WTC11 (cell line): ENCODE measurements around the gene AMHR2.

Experiments used
- CTCF ChIP-seq: fragments of 200-600 bp; IDR thresholded peaks from 2 replicates; pipeline ENCODE4 v1.8.0; 2022; ENCODE audit warnings: antibody characterized with exemption
- EMX1 ChIP-seq: fragments of 250-450 bp; sonication (Bioruptor Pico); IDR thresholded peaks from 2 replicates; pipeline ENCODE4 v1.8.0; 2021; ENCODE audit warnings: mild to moderate bottlenecking
- FOXJ3 ChIP-seq: sonication (generic); formaldehyde crosslinking; IDR thresholded peaks from 2 replicates; pipeline ENCODE4 v1.9.0; 2021; ENCODE audit warnings: missing genetic modification reagents, mild to moderate bottlenecking, borderline replicate concordance
- FOXP1 ChIP-seq: sonication (generic); formaldehyde crosslinking; IDR thresholded peaks from 2 replicates; pipeline ENCODE4 v1.8.0; 2022; ENCODE audit warnings: missing genetic modification reagents, mild to moderate bottlenecking, moderate library complexity, borderline replicate concordance
- GTF2I ChIP-seq: fragments of 250-450 bp; sonication (Bioruptor Pico); conservative IDR thresholded peaks from 2 replicates; pipeline ENCODE4 v1.4.0; 2021; ENCODE audit warnings: mild to moderate bottlenecking
- HMGA2 ChIP-seq: fragments of 250-450 bp; sonication (Bioruptor Pico); IDR thresholded peaks from 2 replicates; pipeline ENCODE4 v1.4.0; 2021; ENCODE audit warnings: mild to moderate bottlenecking, moderate library complexity
- IRF2 ChIP-seq: sonication (generic); formaldehyde crosslinking; IDR thresholded peaks from 2 replicates; pipeline ENCODE4 v1.8.0; 2022; ENCODE audit warnings: low read depth, missing genetic modification reagents, borderline replicate concordance
- MYBL2 ChIP-seq: sonication (generic); formaldehyde crosslinking; IDR thresholded peaks from 2 replicates; pipeline ENCODE4 v1.8.1; 2023; ENCODE audit warnings: mild to moderate bottlenecking, moderate library complexity, missing genetic modification reagents
- TP53 ChIP-seq: sonication (generic); formaldehyde crosslinking; IDR thresholded peaks from 2 replicates; pipeline ENCODE4 v1.8.1; 2023; ENCODE audit warnings: mild to moderate bottlenecking, missing genetic modification reagents
- TF ChIP-seq, protein P1 (sequence below): sonication (generic); formaldehyde crosslinking; IDR thresholded peaks from 2 replicates; pipeline ENCODE4 v1.8.1; 2023; ENCODE audit warnings: mild to moderate bottlenecking, missing genetic modification reagents, moderate library complexity
- TF ChIP-seq, protein P2 (sequence below): sonication (generic); formaldehyde crosslinking; IDR thresholded peaks from 2 replicates; pipeline ENCODE4 v1.8.1; 2022; ENCODE audit warnings: low read depth, missing genetic modification reagents, borderline replicate concordance
- TF ChIP-seq, protein P3 (sequence below): sonication (generic); formaldehyde crosslinking; IDR thresholded peaks from 2 replicates; pipeline ENCODE4 v1.8.1; 2022; ENCODE audit warnings: mild to moderate bottlenecking, missing genetic modification reagents, moderate library complexity, borderline replicate concordance

DNA sequence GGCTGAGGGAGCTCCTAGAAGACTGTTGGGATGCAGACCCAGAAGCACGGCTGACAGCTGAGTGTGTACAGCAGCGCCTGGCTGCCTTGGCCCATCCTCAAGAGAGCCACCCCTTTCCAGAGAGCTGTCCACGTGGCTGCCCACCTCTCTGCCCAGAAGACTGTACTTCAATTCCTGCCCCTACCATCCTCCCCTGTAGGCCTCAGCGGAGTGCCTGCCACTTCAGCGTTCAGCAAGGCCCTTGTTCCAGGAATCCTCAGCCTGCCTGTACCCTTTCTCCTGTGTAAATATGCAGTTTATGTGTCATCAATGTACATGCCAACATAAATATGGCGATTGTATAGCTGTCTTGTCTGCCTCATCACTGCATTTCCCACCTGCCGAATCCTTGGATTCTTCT is 7.5 kb downstream of the AMHR2 start:
- no peak for TF ChIP-seq CTCF
- no peak for TF ChIP-seq MYBL2 (CRISPR knock-in tag)
- TF ChIP-seq HMGA2 = no peak
- TF ChIP-seq, protein P1, sequence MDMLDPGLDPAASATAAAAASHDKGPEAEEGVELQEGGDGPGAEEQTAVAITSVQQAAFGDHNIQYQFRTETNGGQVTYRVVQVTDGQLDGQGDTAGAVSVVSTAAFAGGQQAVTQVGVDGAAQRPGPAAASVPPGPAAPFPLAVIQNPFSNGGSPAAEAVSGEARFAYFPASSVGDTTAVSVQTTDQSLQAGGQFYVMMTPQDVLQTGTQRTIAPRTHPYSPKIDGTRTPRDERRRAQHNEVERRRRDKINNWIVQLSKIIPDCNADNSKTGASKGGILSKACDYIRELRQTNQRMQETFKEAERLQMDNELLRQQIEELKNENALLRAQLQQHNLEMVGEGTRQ = no peak
- no peak for TF ChIP-seq FOXP1
- TF ChIP-seq TP53 (CRISPR knock-in tag) = no peak
- TF ChIP-seq IRF2 (CRISPR knock-in tag) = no peak
- TF ChIP-seq EMX1 (CRISPR knock-in tag) = no peak
- TF ChIP-seq GTF2I = no peak
- TF ChIP-seq FOXJ3 (CRISPR knock-in tag) = no peak
- TF ChIP-seq, protein P2, sequence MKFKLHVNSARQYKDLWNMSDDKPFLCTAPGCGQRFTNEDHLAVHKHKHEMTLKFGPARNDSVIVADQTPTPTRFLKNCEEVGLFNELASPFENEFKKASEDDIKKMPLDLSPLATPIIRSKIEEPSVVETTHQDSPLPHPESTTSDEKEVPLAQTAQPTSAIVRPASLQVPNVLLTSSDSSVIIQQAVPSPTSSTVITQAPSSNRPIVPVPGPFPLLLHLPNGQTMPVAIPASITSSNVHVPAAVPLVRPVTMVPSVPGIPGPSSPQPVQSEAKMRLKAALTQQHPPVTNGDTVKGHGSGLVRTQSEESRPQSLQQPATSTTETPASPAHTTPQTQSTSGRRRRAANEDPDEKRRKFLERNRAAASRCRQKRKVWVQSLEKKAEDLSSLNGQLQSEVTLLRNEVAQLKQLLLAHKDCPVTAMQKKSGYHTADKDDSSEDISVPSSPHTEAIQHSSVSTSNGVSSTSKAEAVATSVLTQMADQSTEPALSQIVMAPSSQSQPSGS = no peak
- TF ChIP-seq, protein P3, sequence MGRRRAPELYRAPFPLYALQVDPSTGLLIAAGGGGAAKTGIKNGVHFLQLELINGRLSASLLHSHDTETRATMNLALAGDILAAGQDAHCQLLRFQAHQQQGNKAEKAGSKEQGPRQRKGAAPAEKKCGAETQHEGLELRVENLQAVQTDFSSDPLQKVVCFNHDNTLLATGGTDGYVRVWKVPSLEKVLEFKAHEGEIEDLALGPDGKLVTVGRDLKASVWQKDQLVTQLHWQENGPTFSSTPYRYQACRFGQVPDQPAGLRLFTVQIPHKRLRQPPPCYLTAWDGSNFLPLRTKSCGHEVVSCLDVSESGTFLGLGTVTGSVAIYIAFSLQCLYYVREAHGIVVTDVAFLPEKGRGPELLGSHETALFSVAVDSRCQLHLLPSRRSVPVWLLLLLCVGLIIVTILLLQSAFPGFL (CRISPR knock-in tag) = no peak
